ENCODE measurements around the gene ZNF574.

The ZNF574 gene

GRCh38 chr19:42054205-42054604 is 21.8 kb upstream of the ZNF574 start:
- H3K4me3 ChIP-seq (ENCODE audit: low read depth, low read length) = no peak overlapping the region
- DNase-seq (ENCODE audit: low read depth) = no peak

GRCh38 chr19:42057846-42058245 is 18.1 kb upstream of the ZNF574 start:
- no peak overlapping the region for H3K4me3 ChIP-seq (ENCODE audit: low read depth, low read length)
- DNase-seq (ENCODE audit: low read depth) = no peak

GRCh38 chr19:42059196-42059595 is 16.8 kb upstream of the ZNF574 start:
- DNase-seq (ENCODE audit: low read depth) = no peak
- H3K4me3 ChIP-seq (ENCODE audit: low read depth, low read length) = no peak overlapping the region

DNA sequence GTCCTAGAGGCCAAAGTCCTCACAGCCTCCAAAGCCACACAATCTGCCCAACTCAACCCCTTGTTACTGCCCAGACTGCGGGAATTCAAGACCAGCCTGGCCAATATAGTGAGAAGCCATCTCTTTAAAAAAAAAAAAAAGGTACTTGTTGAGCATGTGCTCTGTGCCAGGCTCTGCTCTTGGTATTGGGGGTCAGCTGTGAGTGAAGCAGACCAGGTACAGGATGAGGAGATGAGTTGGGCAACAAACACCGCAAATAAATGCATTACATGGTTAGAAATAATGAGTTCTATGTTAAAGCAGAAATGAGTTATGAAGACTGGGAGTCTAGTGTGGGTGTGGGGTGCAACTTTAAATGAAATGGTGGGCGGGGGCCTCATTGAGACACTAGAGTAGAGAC is 15.8 kb upstream of the ZNF574 start:
- no peak overlapping the region for H3K4me3 ChIP-seq (ENCODE audit: low read depth, low read length)
- no peak for DNase-seq (ENCODE audit: low read depth)

GRCh38 chr19:42062381-42062780 is 13.6 kb upstream of the ZNF574 start:
- H3K4me3 ChIP-seq (ENCODE audit: low read depth, low read length) = no peak overlapping the region
- DNase-seq (ENCODE audit: low read depth) = no peak

- H3K4me3 ChIP-seq (ENCODE audit: low read depth, low read length) = no peak overlapping the region
- DNase-seq (ENCODE audit: low read depth) = no peak
Measured at GRCh38 chr19:42064432-42064831, 11.5 kb upstream of the ZNF574 start.

GRCh38 chr19:42065051-42065450 is 10.9 kb upstream of the ZNF574 start:
- H3K4me3 ChIP-seq (ENCODE audit: low read depth, low read length) = no peak overlapping the region
- DNase-seq (ENCODE audit: low read depth) = no peak

DNA sequence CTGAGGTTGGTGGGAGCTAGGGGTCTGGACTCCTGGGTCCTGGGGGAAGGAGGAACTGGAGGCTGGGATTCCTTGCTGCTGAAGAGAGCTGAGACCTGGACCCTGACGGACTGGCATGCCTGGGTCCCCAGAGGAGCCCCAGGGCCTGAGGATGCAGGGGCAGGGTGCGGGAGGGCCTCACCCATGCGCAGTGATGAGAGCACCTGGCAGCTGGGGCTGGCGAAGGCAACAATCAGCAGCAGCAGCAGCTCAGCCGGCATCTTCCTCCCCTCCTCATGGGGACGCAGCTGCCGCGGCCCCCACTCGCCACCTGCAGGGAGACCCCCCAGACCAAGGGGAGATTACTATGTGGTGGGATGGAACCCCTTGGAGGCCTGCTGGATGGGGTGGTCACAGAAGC is 10.5 kb upstream of the ZNF574 start:
- DNase-seq (ENCODE audit: low read depth) = no peak

GRCh38 chr19:42066075-42066754 is 9.8 kb upstream of the ZNF574 start:
- no peak for DNase-seq (ENCODE audit: low read depth)
- no peak overlapping the region for H3K4me3 ChIP-seq (ENCODE audit: low read depth, low read length)

More for the DNA sequence above, 10.5 kb upstream of the ZNF574 start:
- H3K4me3 ChIP-seq (ENCODE audit: low read depth, low read length) = no peak overlapping the region

GRCh38 chr19:42067315-42067888 is 8.6 kb upstream of the ZNF574 start:
- H3K4me3 ChIP-seq (ENCODE audit: low read depth, low read length) = no peak overlapping the region
- no peak for DNase-seq (ENCODE audit: low read depth)

- no peak overlapping the region for H3K4me3 ChIP-seq (ENCODE audit: low read depth, low read length)
- DNase-seq (ENCODE audit: low read depth) = no peak
Measured at GRCh38 chr19:42068361-42068755, 7.6 kb upstream of the ZNF574 start.

DNA sequence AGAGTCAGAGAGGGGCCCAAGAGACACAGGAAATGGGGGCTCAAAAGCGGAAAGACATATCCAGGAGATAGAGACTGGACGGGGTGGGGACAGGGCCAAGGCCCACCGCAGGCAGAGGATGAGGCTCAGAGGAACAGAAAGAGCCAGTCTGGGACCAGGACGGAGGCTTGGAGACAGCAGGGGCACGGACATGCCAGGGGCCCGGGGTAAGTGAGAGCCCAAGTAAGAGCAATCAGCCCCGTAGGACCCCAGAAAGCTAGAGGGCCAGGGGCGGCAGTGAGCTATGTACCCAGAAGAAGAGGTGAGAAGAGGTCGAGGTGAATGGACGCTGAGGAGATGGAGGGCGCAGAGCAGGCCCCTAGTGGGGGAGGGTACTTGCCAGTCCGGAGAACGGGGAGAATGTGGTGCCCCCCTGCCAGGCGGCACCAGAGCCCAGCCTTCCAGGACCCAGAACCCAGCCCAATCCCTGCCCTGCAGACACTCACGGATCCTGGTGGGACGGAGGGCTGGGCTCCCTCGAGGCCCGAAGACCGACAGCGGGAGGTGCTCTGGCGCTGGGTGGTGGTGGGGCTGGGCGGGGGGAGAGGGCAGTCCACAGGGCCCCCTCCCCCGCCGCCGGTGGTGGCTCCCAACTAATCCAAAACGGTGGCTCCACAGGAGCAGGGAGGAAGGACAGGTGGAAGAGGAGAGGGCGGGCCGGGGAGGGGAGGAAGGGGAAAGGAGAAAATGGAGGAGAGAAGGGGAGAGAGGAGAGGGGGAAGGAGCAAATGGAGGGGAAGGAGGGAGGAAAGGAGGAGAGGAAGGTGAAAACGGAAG is 7.0 kb upstream of the ZNF574 start:
- H3K4me3 ChIP-seq (ENCODE audit: low read depth, low read length) = no peak overlapping the region
- DNase-seq (ENCODE audit: low read depth) = no peak

DNA sequence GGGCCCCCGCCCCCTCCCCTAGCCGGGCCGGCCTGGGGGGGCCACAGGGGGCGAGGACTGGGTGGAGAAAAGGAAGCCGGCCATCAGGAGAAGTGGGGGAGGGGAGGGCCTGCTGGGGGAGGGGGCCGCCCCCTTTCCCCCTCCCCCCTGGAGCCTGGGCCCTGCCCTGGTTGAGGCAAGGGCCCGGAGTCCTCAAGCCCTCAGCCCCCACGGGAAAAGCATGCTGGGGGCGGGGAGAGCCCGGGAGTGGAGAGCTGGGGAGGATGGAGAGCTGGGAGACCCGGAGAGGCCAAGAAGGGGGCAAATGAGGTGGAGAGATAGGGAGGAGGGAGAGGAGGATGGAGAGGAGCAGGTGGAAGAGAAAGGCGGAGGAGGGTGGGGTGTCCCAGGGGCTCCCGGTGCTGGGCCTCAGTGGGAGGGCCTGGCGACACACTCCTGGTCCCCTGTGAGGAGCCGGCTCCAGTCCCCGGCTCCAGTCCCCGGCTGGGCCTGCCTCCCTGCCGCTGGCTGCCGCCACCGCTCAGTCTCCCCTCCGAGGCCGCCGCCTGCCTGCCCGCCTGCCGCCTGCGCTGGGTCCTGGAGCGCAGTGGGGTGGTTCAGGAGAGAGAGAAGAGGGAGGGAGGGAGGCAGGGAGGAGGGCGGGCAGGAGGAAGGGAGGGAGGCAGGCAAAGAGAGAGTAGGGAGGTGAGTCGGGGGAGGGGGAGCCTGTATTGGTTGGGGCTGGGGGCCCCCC is 6.2 kb upstream of the ZNF574 start, which contains the start of gene GRIK5:
GRIK5 (minus strand) TSS at position 588 of the 733 bp plus-strand sequence. CDS start 4,436 bp downstream, outside the sequence.
- H3K4me3 ChIP-seq (ENCODE audit: low read depth, low read length) = no peak within 1 kb of the TSS
- DNase-seq (ENCODE audit: low read depth) = no peak

DNA sequence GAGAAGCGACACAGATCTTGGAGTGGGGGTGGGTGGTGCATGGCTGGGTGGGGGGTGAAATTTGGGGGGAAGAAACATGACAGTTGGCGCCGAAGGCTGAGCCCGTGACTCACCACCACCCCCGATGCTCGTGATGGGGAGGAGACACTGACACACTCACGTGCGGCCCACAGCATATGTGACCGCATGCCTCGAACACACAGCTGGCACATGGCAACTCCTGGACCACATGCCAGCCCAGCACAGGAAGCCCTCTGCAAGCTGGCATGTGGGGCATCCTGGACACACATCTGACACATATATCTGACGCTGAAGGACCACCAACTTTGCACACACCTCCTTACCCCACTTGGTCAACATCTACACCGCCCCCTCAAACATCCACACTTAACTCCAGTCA is 4.7 kb upstream of the ZNF574 start:
- H3K4me3 ChIP-seq (ENCODE audit: low read depth, low read length) = no peak overlapping the region
- DNase-seq (ENCODE audit: low read depth) = no peak

GRCh38 chr19:42074513-42075363 is 1.2 kb upstream of the ZNF574 start:
- no peak for DNase-seq (ENCODE audit: low read depth)
- peak overlapping the region; percentile 68 for H3K4me3 ChIP-seq (ENCODE audit: low read depth, low read length)

GRCh38 chr19:42075364-42075615 is 676 bp upstream of the ZNF574 start:
- DNase-seq (ENCODE audit: low read depth) = no peak
- peak overlapping the region; percentile 68 for H3K4me3 ChIP-seq (ENCODE audit: low read depth, low read length)

DNA sequence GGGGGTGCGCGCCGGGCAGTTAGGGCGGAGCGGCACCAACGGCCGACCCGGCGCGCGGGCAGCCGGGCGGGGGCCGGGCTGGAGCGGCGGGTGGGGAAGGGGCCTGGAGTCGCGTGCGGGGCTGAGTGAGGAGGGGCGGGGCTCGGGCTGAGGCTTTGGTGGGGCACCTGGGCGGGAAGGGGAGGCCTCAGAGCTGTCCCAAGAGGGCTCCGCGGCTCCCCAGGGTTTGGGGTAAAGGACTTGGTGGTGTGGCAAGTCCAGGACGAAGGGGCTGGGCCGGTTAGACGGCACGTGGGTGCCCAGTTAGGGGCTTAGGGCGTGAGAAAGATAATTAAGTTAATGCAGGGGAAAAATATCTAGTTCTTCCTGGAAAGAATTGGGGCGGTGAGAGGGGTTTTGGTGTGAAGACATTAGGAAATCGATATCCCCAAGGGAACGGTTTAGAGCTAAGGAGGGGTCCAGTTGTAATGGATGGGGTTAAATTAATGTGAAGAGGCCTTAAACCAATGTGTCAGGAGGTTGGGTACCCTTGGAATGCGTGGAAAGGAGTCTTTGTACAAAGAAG is 496 bp downstream of the ZNF574 start:
- peak overlapping the region; percentile 68 for H3K4me3 ChIP-seq (ENCODE audit: low read depth, low read length)
- DNase-seq (ENCODE audit: low read depth) = no peak

DNA sequence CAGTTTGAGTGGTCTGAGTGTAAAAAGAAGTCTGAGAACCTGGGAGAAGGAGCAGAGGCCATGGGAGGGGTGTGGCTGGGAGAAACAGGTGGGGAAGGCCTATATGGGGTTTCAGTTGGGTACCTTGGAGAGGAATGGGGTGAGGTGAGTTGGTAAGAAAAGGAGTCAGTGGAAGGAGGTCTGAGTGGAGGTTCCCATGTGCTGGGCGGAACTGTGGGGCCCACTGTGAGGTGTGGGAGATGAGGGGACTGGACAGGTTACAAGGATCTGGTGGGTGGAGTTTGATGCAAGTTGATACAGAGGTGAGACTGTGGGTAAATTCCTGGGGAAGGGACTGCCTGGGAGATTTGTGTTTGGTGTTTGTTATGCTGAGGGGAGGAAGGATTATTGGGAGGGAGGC is 2.1 kb downstream of the ZNF574 start:
- no peak overlapping the region for H3K4me3 ChIP-seq (ENCODE audit: low read depth, low read length)
- DNase-seq (ENCODE audit: low read depth) = no peak
